H1 (cell line): Measurements from ENCODE around the gene ODC1. TPM values are rescaled to one million over a fixed set of nuclear protein-coding genes. Genes with fewer than 3 reads are reported as not detected.

Source experiments
- CBX8 ChIP-seq: fragments of 300-800, 300-1000 bp; sonication (generic); IDR thresholded peaks from 2 replicates; pipeline ENCODE4 v1.7.1; 2016; ENCODE audit warnings: low read depth, low read length, borderline replicate concordance
- FOSL1 ChIP-seq: IDR thresholded peaks from 2 replicates; pipeline ENCODE4 v1.6.1; 2011; ENCODE audit warnings: mild to moderate bottlenecking, low read depth, low read length, moderate library complexity; ENCODE audit not compliant: insufficient read depth
- KDM5A ChIP-seq: fragments of 200-600 bp; IDR thresholded peaks from 2 replicates; pipeline ENCODE4 v1.7.1; 2012; ENCODE audit warnings: mild to moderate bottlenecking, low read length, inconsistent platforms, mixed read lengths
- RBBP5 ChIP-seq: IDR thresholded peaks from 2 replicates; pipeline ENCODE4 v1.7.1; 2012; ENCODE audit warnings: low read depth, mild to moderate bottlenecking, inconsistent platforms, low read length, moderate library complexity, borderline replicate concordance
- polyA plus RNA-seq, 7 experiments: library from polyadenylated mRNA; depleted of rRNA in 3 of 7; stranded (reverse) in 5 of 7; unstranded in 2 of 7; fragments of >200 nt in 5 of 7; fragments of 200-250 nt in 2 of 7; gene quantifications; 1 replicate in 5 of 7; 2 replicates in 1 of 7; 4 replicates in 1 of 7; pipeline versions ENCODE4 v1.2.1 to v1.2.3, GENCODE V29; 2011 to 2013; ENCODE audit warnings: missing spikeins in 2 of 7, mixed read lengths in 2 of 7
- total RNA-seq: library from RNA; stranded (reverse); fragmentation: NEBNext Ultra II Directional; extraction: Animal tissue kit (Norgen Biotek cat#: 25700); gene quantifications from 2 replicates; pipeline ENCODE4 v1.2.1, GENCODE V29; 2021

The ODC1 gene
- total and polyA plus RNA-seq, 2 of the 8 experiments (the other 6 are each of a cell fraction or from before 2014, with no cell fraction given): 57.2 to 76.7 TPM

DNA sequence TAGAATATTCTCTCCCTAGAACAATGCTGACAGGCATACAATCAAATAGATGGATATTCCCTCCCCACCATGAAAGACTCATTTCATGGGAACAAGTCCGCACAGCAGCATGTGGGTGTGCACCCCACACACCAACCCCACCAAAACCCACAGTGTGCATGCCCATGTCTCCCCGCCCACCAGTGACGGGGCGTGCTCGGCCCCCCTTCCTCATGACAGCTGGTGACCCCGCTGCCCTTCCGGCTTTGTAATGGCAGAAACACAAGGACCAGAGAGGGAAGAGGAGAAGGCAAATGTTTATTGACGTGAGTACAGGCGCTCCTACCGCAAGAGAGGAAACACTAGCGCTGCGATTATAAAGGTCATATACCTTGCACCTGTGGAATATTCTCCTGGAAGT lies 30.8 kb upstream of the ODC1 start (continued):
- no peak for TF ChIP-seq RBBP5
- TF ChIP-seq FOSL1: no peak
- TF ChIP-seq CBX8: no peak
- TF ChIP-seq KDM5A: no peak
- TF ChIP-seq, all 59 proteins: peak for 0
